Keratinocyte (primary cell): Measurements from ENCODE around the gene USP4. TPM values are rescaled to one million over a fixed set of nuclear protein-coding genes. Genes with fewer than 3 reads are reported as not detected.

Experiments used
- DNase-seq: peaks from one replicate; pipeline ENCODE4 v3.0.0-alpha.2; 2011; ENCODE audit warnings: low read depth, missing footprints, low spot score
- FAIRE-seq: peaks from 2 replicates; lab custom pipeline; 2011; peaks lifted over from hg19 to GRCh38; lab: Jason Lieb, UNC
- H2AFZ ChIP-seq: 2 replicates; pipeline ENCODE4 v1.6.0; 2012; ENCODE audit warnings: low read length, control low read depth, inconsistent platforms; ENCODE audit not compliant: control insufficient read depth
- H3K27ac ChIP-seq: 2 replicates; pipeline ENCODE4 v1.5.1; 2011; ENCODE audit warnings: low read length; ENCODE audit not compliant: control insufficient read depth, insufficient read depth
- H3K27me3 ChIP-seq: 3 replicates; pipeline ENCODE4 v1.6.0; 2011; ENCODE audit warnings: low read length; ENCODE audit not compliant: control insufficient read depth, insufficient read depth; ENCODE audit errors: extremely low read depth
- H3K36me3 ChIP-seq, 2 experiments: 2 replicates in 1 of 2; 3 replicates in 1 of 2; pipeline ENCODE4 v1.5.1; 2011; ENCODE audit warnings: low read length in 2 of 2, mild to moderate bottlenecking in 1 of 2; ENCODE audit not compliant: control insufficient read depth in 2 of 2, insufficient read depth in 2 of 2; ENCODE audit errors: extremely low read depth in 1 of 2
- H3K4me1 ChIP-seq: 3 replicates; pipeline ENCODE4 v1.5.1; 2011; ENCODE audit warnings: low read length; ENCODE audit not compliant: control insufficient read depth, insufficient read depth; ENCODE audit errors: extremely low read depth
- H3K4me2 ChIP-seq: 3 replicates; pipeline ENCODE4 v1.6.0; 2011; ENCODE audit warnings: low read depth, low read length; ENCODE audit not compliant: control insufficient read depth, insufficient read depth; ENCODE audit errors: extremely low read depth
- H3K4me3 ChIP-seq, 3 experiments: fragments of 200-600 bp in 1 of 3; sonication (generic) in 1 of 3; 2 replicates in 2 of 3; 3 replicates in 1 of 3; pipeline ENCODE4 v1.5.1; 2011 to 2016; ENCODE audit warnings: low read length in 3 of 3, mild to moderate bottlenecking in 3 of 3, control low read depth in 2 of 3, inconsistent platforms in 1 of 3, low read depth in 1 of 3, mixed read lengths in 1 of 3, mixed run types in 1 of 3, moderate library complexity in 1 of 3; ENCODE audit not compliant: control insufficient read depth in 2 of 3, insufficient read depth in 2 of 3; ENCODE audit errors: extremely low read depth in 1 of 3
- H3K79me2 ChIP-seq: 2 replicates; pipeline ENCODE4 v1.6.0; 2012; ENCODE audit warnings: low read length; ENCODE audit not compliant: control insufficient read depth, insufficient read depth
- H3K9ac ChIP-seq: 3 replicates; pipeline ENCODE4 v1.6.0; 2011; ENCODE audit warnings: low read length; ENCODE audit not compliant: control insufficient read depth, insufficient read depth; ENCODE audit errors: extremely low read depth
- H3K9me1 ChIP-seq: 3 replicates; pipeline ENCODE4 v1.6.0; 2011; ENCODE audit warnings: low read length; ENCODE audit not compliant: control insufficient read depth, insufficient read depth; ENCODE audit errors: extremely low read depth
- H3K9me3 ChIP-seq: 2 replicates; pipeline ENCODE4 v1.5.1; 2012; ENCODE audit warnings: low read depth, low read length; ENCODE audit not compliant: control insufficient read depth
- H4K20me1 ChIP-seq: 3 replicates; pipeline ENCODE4 v1.6.0; 2011; ENCODE audit warnings: low read length; ENCODE audit not compliant: control insufficient read depth, insufficient read depth; ENCODE audit errors: extremely low read depth
- CTCF ChIP-seq, 3 experiments: IDR thresholded peaks in 1 of 3; conservative IDR thresholded peaks in 1 of 3; optimal IDR thresholded peaks in 1 of 3; 2 replicates in 2 of 3; 3 replicates in 1 of 3; pipeline versions ENCODE3 to v1.5.1; 2011; ENCODE audit warnings: low read length in 3 of 3, mild to moderate bottlenecking in 3 of 3, moderate library complexity in 2 of 3, control low read depth in 1 of 3, inconsistent platforms in 1 of 3; ENCODE audit not compliant: insufficient read depth in 2 of 3; ENCODE audit errors: extremely low read depth in 1 of 3
- EZH2 ChIP-seq: IDR thresholded peaks from one replicate; pipeline ENCODE4 v1.6.1; 2012; ENCODE audit warnings: inconsistent platforms, mild to moderate bottlenecking, low read length, moderate library complexity
- dilution Hi-C: fragments of 300-500 bp; cut with MboI; formaldehyde crosslinking; loops from one replicate; pipeline ENCODE4 v1.7.0; 2020; ENCODE audit warnings: low sequenced_read_pairs; ENCODE audit not compliant: extremely low pct_ligation_motif_present
- polyA plus RNA-seq, 5 experiments: library from polyadenylated mRNA; depleted of rRNA in 3 of 5; stranded (reverse) in 3 of 5; stranded (forward) in 1 of 5; unstranded in 1 of 5; fragments of >200 nt; gene quantifications; 1 replicate in 1 of 5; 2 replicates in 3 of 5; 3 replicates in 1 of 5; pipeline versions ENCODE4 v1.2.1 to v1.2.3, GENCODE V29; 2011 to 2012; ENCODE audit warnings: missing spikeins in 2 of 5, low read depth in 1 of 5, low replicate concordance in 1 of 5

Gene USP4
- polyA plus RNA-seq, 1 donor (not counting 4 experiments of a cell fraction or from before 2014, with no cell fraction given) = 47.8 TPM

- Histone ChIP-seq H3K36me3 (no peaks in the 10 kb centered on the region), H3K79me2 (no peaks in the 10 kb centered on the region), H3K9me3 (no peaks in the 10 kb centered on the region), H2AFZ (no peak overlapping the region), H3K4me2 (no peak overlapping the region), H3K9me1 (no peaks in the 10 kb centered on the region), H3K4me1 (peaks cover 4% of the 10 kb centered on the region), H3K27me3 (no peaks in the 10 kb centered on the region), H3K4me3 (no peak overlapping the region), H4K20me1 (no peaks in the 10 kb centered on the region), H3K27ac (no peak overlapping the region), H3K9ac (no peak overlapping the region)
- FAIRE-seq (no peak), DNase-seq (no peak)
- dilution Hi-C loops = no loop called here
- TF ChIP-seq CTCF (optimal IDR thresholded peaks at IDR 0.05 in 1 of 3, IDR thresholded peaks at IDR 0.05 in 1 of 3, conservative IDR thresholded peaks at IDR 0.05 in 1 of 3; ENCODE audit: extremely low read depth in 1 of 3, insufficient read depth in 2 of 3, low read length in 3 of 3) (no peak), EZH2 (no peak)
Measured at GRCh38 chr3:49253512-49253911, 86.3 kb downstream of the USP4 start.

- dilution Hi-C loops = no loop called here
- Histone ChIP-seq H4K20me1 (no peaks in the 10 kb centered on the region), H3K9ac (no peak overlapping the region), H3K4me1 (peaks cover 14% of the 10 kb centered on the region), H3K36me3 (no peaks in the 10 kb centered on the region), H3K79me2 (no peaks in the 10 kb centered on the region), H3K9me3 (no peaks in the 10 kb centered on the region), H2AFZ (no peak overlapping the region), H3K4me2 (no peak overlapping the region), H3K9me1 (no peaks in the 10 kb centered on the region), H3K27ac (no peak overlapping the region), H3K4me3 (no peak overlapping the region), H3K27me3 (no peaks in the 10 kb centered on the region)
- no peak for TF ChIP-seq CTCF (optimal IDR thresholded peaks at IDR 0.05 in 1 of 3, IDR thresholded peaks at IDR 0.05 in 1 of 3, conservative IDR thresholded peaks at IDR 0.05 in 1 of 3; ENCODE audit: extremely low read depth in 1 of 3, insufficient read depth in 2 of 3, low read length in 3 of 3)
- TF ChIP-seq EZH2 = no peak
- DNase-seq (no peak), FAIRE-seq (no peak)
Measured at GRCh38 chr3:49248840-49249227, 91.0 kb downstream of the USP4 start.
